A549 (cell line): ENCODE data around the gene NPM3. TPM values are rescaled to one million over a fixed set of nuclear protein-coding genes. Genes with fewer than 3 reads are reported as not detected.

Experiments used
- ATAC-seq, 2 experiments: fragments of 200-7000 bp in 1 of 2; fragments of >200 bp in 1 of 2; cut with Nextera tagmentation in 1 of 2; cut with Tn5 transposase in 1 of 2; 3 replicates each; pipeline versions ENCODE4 v1.8.0 to v1.9.1; 2018 to 2020; ENCODE audit warnings: mild to moderate bottlenecking in 1 of 2, moderate library complexity in 1 of 2
- CTCF ChIA-PET: fragments of 300-600 bp; sonication (Branson Sonifier 250); formaldehyde crosslinking; extraction: SDS; loops from one replicate; lab custom pipeline; 2021; ENCODE audit warnings: antibody characterized with exemption, inconsistent platforms; lab: Yijun Ruan, JAX
- POLR2A ChIA-PET: fragments of 350-600 bp; formaldehyde crosslinking; extraction: SDS; loops from one replicate; lab custom pipeline; 2021; ENCODE audit warnings: antibody characterized with exemption, inconsistent platforms; lab: Yijun Ruan, JAX
- DNase-seq, 2 experiments: peaks; one replicate each; pipeline versions ENCODE4 v3.0.0 to v3.0.0-alpha.2; 2011 to 2016; ENCODE audit warnings: low read depth in 1 of 2, low spot score in 1 of 2
- FAIRE-seq: peaks from 2 replicates; lab custom pipeline; 2011; peaks lifted over from hg19 to GRCh38; lab: Jason Lieb, UNC
- H3K27ac ChIP-seq, 2 experiments: fragments of >200 bp; sonication (Bioruptor Twin); formaldehyde crosslinking; 3 replicates each; pipeline ENCODE4 v1.5.1; 2016 to 2017
- H3K4me1 ChIP-seq: fragments of >200 bp; sonication (Bioruptor Twin); formaldehyde crosslinking; 3 replicates; pipeline ENCODE4 v1.6.1; 2016
- H3K4me2 ChIP-seq: fragments of >200 bp; sonication (Bioruptor Twin); formaldehyde crosslinking; 3 replicates; pipeline ENCODE4 v1.6.1; 2016
- H3K4me3 ChIP-seq: fragments of >200 bp; sonication (Bioruptor Twin); formaldehyde crosslinking; 3 replicates; pipeline ENCODE4 v1.5.1; 2016
- H3K9me3 ChIP-seq: fragments of >200 bp; sonication (Bioruptor Twin); formaldehyde crosslinking; 3 replicates; pipeline ENCODE4 v1.6.1; 2016
- BCL3 ChIP-seq: fragments of >200 bp; sonication (Bioruptor Twin); formaldehyde crosslinking; IDR thresholded peaks from 3 replicates; pipeline ENCODE4 v1.6.1; 2016
- E2F6 ChIP-seq: IDR thresholded peaks from 2 replicates; pipeline ENCODE4 v1.6.1; 2012; ENCODE audit warnings: low read depth, borderline replicate concordance
- EHMT2 ChIP-seq: fragments of 200-600 bp; sonication (generic); IDR thresholded peaks from 2 replicates; pipeline ENCODE4 v1.6.1; 2016; ENCODE audit warnings: antibody characterized with exemption, low read depth, mild to moderate bottlenecking, moderate library complexity
- FOSL2 ChIP-seq, 2 experiments: fragments of 450-650 bp in 1 of 2; fragments of >200 bp in 1 of 2; sonication (Bioruptor Twin) in 1 of 2; formaldehyde crosslinking; IDR thresholded peaks; 2 replicates each; pipeline versions ENCODE4 v1.5.0 to v1.6.1; 2016 to 2020; ENCODE audit warnings: mild to moderate bottlenecking in 1 of 2, moderate library complexity in 1 of 2
- HDAC2 ChIP-seq: fragments of 200-600 bp; sonication (generic); IDR thresholded peaks from 2 replicates; pipeline ENCODE4 v1.6.1; 2016
- HMGXB4 ChIP-seq: fragments of 250-450 bp; sonication (Bioruptor Pico); IDR thresholded peaks from 2 replicates; pipeline ENCODE4 v1.5.0; 2021; ENCODE audit warnings: mild to moderate bottlenecking, moderate library complexity, borderline replicate concordance
- JUN ChIP-seq, 2 experiments: fragments of >200 bp; sonication (Bioruptor Twin); formaldehyde crosslinking; IDR thresholded peaks; 2 replicates in 1 of 2; 3 replicates in 1 of 2; pipeline ENCODE4 v1.6.1; 2016 to 2017
- KDM5A ChIP-seq: fragments of 200-600 bp; sonication (generic); IDR thresholded peaks from 2 replicates; pipeline ENCODE4 v1.6.1; 2016; ENCODE audit warnings: antibody characterized with exemption, mild to moderate bottlenecking
- NPAS2 ChIP-seq: fragments of 250-450 bp; sonication (Bioruptor Pico); IDR thresholded peaks from 2 replicates; pipeline ENCODE4 v1.8.0; 2022; ENCODE audit warnings: mild to moderate bottlenecking, moderate library complexity, borderline replicate concordance
- PHF8 ChIP-seq: fragments of 200-600 bp; sonication (generic); IDR thresholded peaks from 2 replicates; pipeline ENCODE4 v1.6.1; 2016; ENCODE audit warnings: low read depth, mild to moderate bottlenecking, antibody characterized with exemption, moderate library complexity, borderline replicate concordance
- POLR2A ChIP-seq: IDR thresholded peaks from 2 replicates; pipeline ENCODE4 v1.6.1; 2012; ENCODE audit warnings: mild to moderate bottlenecking, low read length
- POLR2AphosphoS2 ChIP-seq: conservative IDR thresholded peaks from 2 replicates; pipeline ENCODE4 v1.6.1; 2012; ENCODE audit warnings: low read length, improper control_type of control experiment, inconsistent platforms
- TFCP2L1 ChIP-seq: fragments of 250-450 bp; sonication (Bioruptor Pico); IDR thresholded peaks from 2 replicates; pipeline ENCODE4 v1.5.0; 2021; ENCODE audit warnings: mild to moderate bottlenecking
- USF2 ChIP-seq: fragments of 450-650 bp; IDR thresholded peaks from 2 replicates; pipeline ENCODE4 v1.6.1; 2014; ENCODE audit warnings: antibody characterized with exemption
- ZSCAN20 ChIP-seq: fragments of 250-450 bp; sonication (Bioruptor Pico); IDR thresholded peaks from 2 replicates; pipeline ENCODE4 v1.8.0; 2022; ENCODE audit warnings: mild to moderate bottlenecking, moderate library complexity
- WGBS: methylation state at CpG from one replicate; pipeline ENCODE4 v1.1.6; 2017; ENCODE audit errors: missing lambda C conversion rate; 5-methylcytosine and 5-hydroxymethylcytosine counted together
- polyA minus RNA-seq: library from RNA; depleted of rRNA, polyadenylated mRNA; stranded (reverse); fragments of >200 nt; gene quantifications from 2 replicates; pipeline ENCODE4 v1.2.3, GENCODE V29; 2011; rRNA and poly(A)+ RNA removed
- polyA plus RNA-seq, 4 experiments: library from polyadenylated mRNA; depleted of rRNA in 3 of 4; stranded (reverse); fragments of >200 nt; fragmentation: RNase III in 1 of 4; extraction: RNeasy Plus Mini Kit Qiagen cat#74134 plus additional on column Dnase treatment in 1 of 4; gene quantifications; 2 replicates in 3 of 4; 3 replicates in 1 of 4; pipeline ENCODE4 v1.2.3, GENCODE V29; 2011 to 2017
- TF ChIP-seq, protein P1 (sequence below): IDR thresholded peaks from 2 replicates; pipeline ENCODE4 v1.6.1; 2012
- TF ChIP-seq, protein P2 (sequence below): IDR thresholded peaks from 2 replicates; pipeline ENCODE4 v1.6.1; 2012
- TF ChIP-seq, protein P3 (sequence below): fragments of >200 bp; sonication (Bioruptor Twin); formaldehyde crosslinking; IDR thresholded peaks from 2 replicates; pipeline ENCODE4 v1.6.1; 2016

Gene NPM3, protein sequence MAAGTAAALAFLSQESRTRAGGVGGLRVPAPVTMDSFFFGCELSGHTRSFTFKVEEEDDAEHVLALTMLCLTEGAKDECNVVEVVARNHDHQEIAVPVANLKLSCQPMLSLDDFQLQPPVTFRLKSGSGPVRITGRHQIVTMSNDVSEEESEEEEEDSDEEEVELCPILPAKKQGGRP
- polyA plus RNA-seq (2011; rRNA removed) (41.5 and 45.0 TPM in 2 replicates), polyA plus RNA-seq (2017; fragmentation: RNase III; extraction: RNeasy Plus Mini Kit Qiagen cat#74134 plus additional on column Dnase treatment) (96.3 to 101 TPM (median 99.1 TPM) in 3 replicates), polyA minus RNA-seq (55.0 and 61.2 TPM in 2 replicates)
- 160 and 182 TPM in 2 replicates for polyA plus RNA-seq (2012; cell fraction: cytosol; rRNA removed)
- polyA plus RNA-seq (2012; cell fraction: nucleus; rRNA removed), result 131 and 168 TPM in 2 replicates

- ATAC-seq (peak; percentile 64 to 81), FAIRE-seq (no peak), DNase-seq (peak; percentile 81 to 94)
- Histone ChIP-seq H3K9me3 (no peaks in the 10 kb centered on the region), H3K4me3 (peak within 1 kb of the TSS; percentile 72), H3K27ac (peak within 1 kb of the TSS; percentile 84 to 93), H3K4me2 (peak within 1 kb of the TSS; percentile 76), H3K4me1 (peaks cover 32% of the 10 kb centered on the region)
- WGBS, result 4% methylated on average over 44 of the region's 57 CpGs
- TF ChIP-seq ZSCAN20 (CRISPR knock-in tag) (no peak), BCL3 (peak; percentile 84; the same call in 1 of the 3 replicates), KDM5A (peak; percentile 99), EHMT2 (no peak), POLR2AphosphoS2 (no peak), FOSL2 (IDR thresholded peaks at IDR 0.05) (no peak), FOSL2 (CRISPR knock-in tag; IDR thresholded peaks at IDR 0.05) (0 out of 2 replicates have a peak, but pooled peaks have one; percentile 4), POLR2A (peak; percentile 51), HDAC2 (peak; percentile 91), PHF8 (peak; percentile 34; the same call in 1 of the 2 replicates), E2F6 (0 out of 2 replicates have a peak, but pooled peaks have one; percentile 13), USF2 (0 out of 2 replicates have a peak, but pooled peaks have one; percentile 34), JUN (IDR thresholded peaks at IDR 0.05) (peak; percentile 53 to 84; a peak in 4 of 5 replicates), TFCP2L1 (CRISPR knock-in tag) (peak; percentile 51; the same call in 1 of the 2 replicates), NPAS2 (CRISPR knock-in tag) (peak; percentile 5; the same call in 1 of the 2 replicates), HMGXB4 (CRISPR knock-in tag) (0 out of 2 replicates have a peak, but pooled peaks have one; percentile 23)
- TF ChIP-seq, protein P1, sequence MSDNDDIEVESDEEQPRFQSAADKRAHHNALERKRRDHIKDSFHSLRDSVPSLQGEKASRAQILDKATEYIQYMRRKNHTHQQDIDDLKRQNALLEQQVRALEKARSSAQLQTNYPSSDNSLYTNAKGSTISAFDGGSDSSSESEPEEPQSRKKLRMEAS, result peak; percentile 64; the same call in 1 of the 2 replicates
- TF ChIP-seq, protein P2, sequence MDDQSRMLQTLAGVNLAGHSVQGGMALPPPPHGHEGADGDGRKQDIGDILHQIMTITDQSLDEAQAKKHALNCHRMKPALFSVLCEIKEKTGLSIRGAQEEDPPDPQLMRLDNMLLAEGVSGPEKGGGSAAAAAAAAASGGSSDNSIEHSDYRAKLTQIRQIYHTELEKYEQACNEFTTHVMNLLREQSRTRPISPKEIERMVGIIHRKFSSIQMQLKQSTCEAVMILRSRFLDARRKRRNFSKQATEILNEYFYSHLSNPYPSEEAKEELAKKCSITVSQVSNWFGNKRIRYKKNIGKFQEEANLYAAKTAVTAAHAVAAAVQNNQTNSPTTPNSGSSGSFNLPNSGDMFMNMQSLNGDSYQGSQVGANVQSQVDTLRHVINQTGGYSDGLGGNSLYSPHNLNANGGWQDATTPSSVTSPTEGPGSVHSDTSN, result no peak; the same call in 1 of the 2 replicates
- TF ChIP-seq, protein P3, sequence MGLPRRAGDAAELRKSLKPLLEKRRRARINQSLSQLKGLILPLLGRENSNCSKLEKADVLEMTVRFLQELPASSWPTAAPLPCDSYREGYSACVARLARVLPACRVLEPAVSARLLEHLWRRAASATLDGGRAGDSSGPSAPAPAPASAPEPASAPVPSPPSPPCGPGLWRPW, result no peak
- ChIA-PET CTCF (interaction anchor here (0.8 to 8.1 kb wide), 16 partner anchors 10 to 574 kb away, joined by 3 to 106 read pairs (median 11); no protein-coding TSS in a partner anchor), POLR2A (interaction anchor here (3.5 kb wide), 1 partner anchor 35 kb away, joined by 24 read pairs; the partner anchor contains the start of gene OGA)
Measured at GRCh38 chr10:101782811-101783735, at the start of gene NPM3. Gene NPM3 (minus strand): TSS chr10:101783446. CDS start chr10:101783390, 56 bp downstream.
